Ishikawa (cell line): ENCODE results near the gene CMSS1.

Experiments used
- CEBPB ChIP-seq: IDR thresholded peaks from 2 replicates; pipeline ENCODE4 v1.6.1; 2012
- EGR1 ChIP-seq: IDR thresholded peaks from 2 replicates; pipeline ENCODE4 v1.6.1; 2012
- EP300 ChIP-seq: IDR thresholded peaks from 2 replicates; pipeline ENCODE4 v1.6.1; 2012; ENCODE audit warnings: borderline replicate concordance
- FOXM1 ChIP-seq: IDR thresholded peaks from 2 replicates; pipeline ENCODE4 v1.6.1; 2012; ENCODE audit warnings: low read depth, borderline replicate concordance
- MAX ChIP-seq: IDR thresholded peaks from 2 replicates; pipeline ENCODE4 v1.6.1; 2012
- NFIC ChIP-seq: IDR thresholded peaks from 2 replicates; pipeline ENCODE4 v1.6.1; 2012
- RAD21 ChIP-seq: IDR thresholded peaks from 2 replicates; pipeline ENCODE4 v1.6.1; 2012; ENCODE audit warnings: low read depth
- TAF1 ChIP-seq: IDR thresholded peaks from 2 replicates; pipeline ENCODE4 v1.6.1; 2012; ENCODE audit warnings: low read depth, mild to moderate bottlenecking
- TCF12 ChIP-seq: IDR thresholded peaks from 2 replicates; pipeline ENCODE4 v1.6.1; 2012; ENCODE audit warnings: low read depth
- TEAD4 ChIP-seq: IDR thresholded peaks from 2 replicates; pipeline ENCODE4 v1.6.1; 2012
- USF1 ChIP-seq: IDR thresholded peaks from 2 replicates; pipeline ENCODE4 v1.6.1; 2012
- YY1 ChIP-seq: IDR thresholded peaks from 2 replicates; pipeline ENCODE4 v1.6.1; 2012; ENCODE audit warnings: low read depth
- TF ChIP-seq, protein P1 (sequence below): IDR thresholded peaks from 2 replicates; pipeline ENCODE4 v1.6.1; 2012; ENCODE audit warnings: low read depth, mild to moderate bottlenecking

- no peak for TF ChIP-seq YY1
- no peak for TF ChIP-seq TCF12
- no peak for TF ChIP-seq EGR1
- TF ChIP-seq MAX: no peak
- TF ChIP-seq EP300: no peak
- TF ChIP-seq CEBPB: no peak
- no peak for TF ChIP-seq RAD21
- no peak for TF ChIP-seq TEAD4
- no peak for TF ChIP-seq NFIC
- TF ChIP-seq, protein P1, sequence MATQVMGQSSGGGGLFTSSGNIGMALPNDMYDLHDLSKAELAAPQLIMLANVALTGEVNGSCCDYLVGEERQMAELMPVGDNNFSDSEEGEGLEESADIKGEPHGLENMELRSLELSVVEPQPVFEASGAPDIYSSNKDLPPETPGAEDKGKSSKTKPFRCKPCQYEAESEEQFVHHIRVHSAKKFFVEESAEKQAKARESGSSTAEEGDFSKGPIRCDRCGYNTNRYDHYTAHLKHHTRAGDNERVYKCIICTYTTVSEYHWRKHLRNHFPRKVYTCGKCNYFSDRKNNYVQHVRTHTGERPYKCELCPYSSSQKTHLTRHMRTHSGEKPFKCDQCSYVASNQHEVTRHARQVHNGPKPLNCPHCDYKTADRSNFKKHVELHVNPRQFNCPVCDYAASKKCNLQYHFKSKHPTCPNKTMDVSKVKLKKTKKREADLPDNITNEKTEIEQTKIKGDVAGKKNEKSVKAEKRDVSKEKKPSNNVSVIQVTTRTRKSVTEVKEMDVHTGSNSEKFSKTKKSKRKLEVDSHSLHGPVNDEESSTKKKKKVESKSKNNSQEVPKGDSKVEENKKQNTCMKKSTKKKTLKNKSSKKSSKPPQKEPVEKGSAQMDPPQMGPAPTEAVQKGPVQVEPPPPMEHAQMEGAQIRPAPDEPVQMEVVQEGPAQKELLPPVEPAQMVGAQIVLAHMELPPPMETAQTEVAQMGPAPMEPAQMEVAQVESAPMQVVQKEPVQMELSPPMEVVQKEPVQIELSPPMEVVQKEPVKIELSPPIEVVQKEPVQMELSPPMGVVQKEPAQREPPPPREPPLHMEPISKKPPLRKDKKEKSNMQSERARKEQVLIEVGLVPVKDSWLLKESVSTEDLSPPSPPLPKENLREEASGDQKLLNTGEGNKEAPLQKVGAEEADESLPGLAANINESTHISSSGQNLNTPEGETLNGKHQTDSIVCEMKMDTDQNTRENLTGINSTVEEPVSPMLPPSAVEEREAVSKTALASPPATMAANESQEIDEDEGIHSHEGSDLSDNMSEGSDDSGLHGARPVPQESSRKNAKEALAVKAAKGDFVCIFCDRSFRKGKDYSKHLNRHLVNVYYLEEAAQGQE: no peak
- TF ChIP-seq USF1: no peak
- no peak for TF ChIP-seq TAF1
- TF ChIP-seq FOXM1: no peak
These were observed 202.1 kb downstream of the CMSS1 start for GRCh38 chr3:100019719-100020118.
